Measurements from ENCODE around the gene PAK2.
"Not testable (repeated sequence)": the region's sequence is repeated elsewhere in the genome, so short reads cannot be mapped to it uniquely, and the experiment has no call there.

PAK2 gene

DNA sequence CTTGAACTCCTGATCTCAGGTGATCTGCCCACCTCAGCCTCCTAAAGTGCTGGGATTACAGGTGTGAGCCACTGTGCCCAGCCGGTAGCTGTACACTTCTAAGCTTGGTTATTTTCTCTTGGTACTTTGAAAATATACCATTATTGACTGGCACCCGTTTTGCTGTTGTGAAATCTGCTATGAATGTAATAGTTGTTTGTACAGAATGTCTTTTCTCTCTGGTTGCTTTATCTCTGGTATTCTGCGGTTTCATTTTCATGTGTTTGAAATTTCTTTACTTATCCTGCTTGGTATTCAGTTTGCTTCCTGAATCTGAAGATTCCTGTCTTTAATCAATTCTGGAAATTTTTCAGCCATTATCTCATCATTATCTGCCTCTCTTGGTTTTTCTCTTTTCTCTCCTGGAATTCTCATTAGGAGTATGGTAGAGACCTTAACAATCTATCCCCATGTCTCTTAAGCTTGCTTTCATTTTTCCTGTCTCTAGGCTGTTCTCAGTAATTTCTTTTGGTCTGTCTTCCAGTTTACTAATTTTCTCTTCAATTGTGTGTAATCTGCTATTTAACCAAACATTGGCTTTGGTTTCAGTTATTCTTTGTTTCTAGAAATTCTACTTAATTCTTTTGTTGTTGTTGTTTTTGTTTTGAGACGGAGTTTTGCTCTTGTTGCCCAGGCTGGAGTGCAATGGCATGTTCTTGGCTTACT lies 2.8 kb upstream of the PAK2 start:
- H3K4me3 ChIP-seq (ENCODE audit: low read depth, low read length) = no peak overlapping the region

DNA sequence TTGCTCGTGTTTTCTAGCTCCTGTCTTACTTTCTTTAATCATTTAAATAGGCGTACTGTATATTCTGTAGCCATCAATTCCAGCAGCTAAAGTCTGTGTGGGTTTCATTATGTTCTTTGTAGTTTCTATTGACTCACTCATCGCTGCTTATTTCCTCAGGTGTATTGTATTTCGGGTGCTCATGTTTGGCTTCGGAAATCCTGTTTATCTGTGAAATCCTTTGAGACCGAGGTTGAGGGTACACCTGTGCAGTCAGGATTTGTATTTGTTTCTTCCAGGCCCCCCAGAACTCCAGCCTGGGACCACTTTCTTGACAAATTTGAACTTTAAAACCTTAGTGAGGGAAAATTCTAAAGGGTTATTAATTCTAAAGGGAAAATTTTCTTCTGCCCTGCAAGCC lies 2.0 kb upstream of the PAK2 start:
- no peak overlapping the region for H3K4me3 ChIP-seq (ENCODE audit: low read depth, low read length)

DNA sequence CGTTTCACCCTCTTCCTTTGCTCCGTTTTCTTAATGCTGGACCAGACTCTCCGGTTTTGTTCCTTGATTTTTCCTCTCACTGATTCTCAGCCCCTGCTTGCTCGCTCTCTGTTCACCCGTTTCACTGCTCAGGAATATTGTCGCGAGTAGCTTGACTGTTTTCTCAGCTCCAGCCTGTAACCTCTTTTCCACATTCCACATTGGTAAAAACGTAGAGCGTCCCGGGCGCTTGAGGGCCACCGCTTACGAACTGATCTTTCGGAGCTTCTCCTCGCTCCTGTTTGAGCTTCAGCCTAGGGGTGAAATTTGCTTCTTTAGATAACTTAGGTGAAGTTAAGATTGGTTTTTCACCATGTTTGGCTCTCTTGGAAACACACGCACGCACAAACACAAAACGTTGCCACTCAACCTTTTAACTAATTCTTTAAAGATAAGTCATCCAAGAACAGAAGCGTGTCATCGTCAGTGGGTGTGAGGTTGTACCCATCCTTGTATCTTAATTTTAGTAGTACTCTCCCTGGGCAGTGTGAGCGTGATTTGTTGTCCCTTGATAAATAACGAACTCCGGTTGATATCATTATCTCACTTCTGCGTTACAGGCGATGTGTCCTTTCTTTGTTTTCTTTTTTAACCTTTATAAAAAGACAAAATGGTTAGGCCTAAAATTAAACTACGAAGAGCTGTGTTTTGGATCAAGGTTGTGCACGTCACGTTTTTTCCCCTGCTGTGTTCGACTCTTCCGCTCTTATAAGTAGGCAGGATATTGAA lies 1.0 kb downstream of the PAK2 start:
- peak overlapping the region; percentile 96 for H3K4me3 ChIP-seq (ENCODE audit: low read depth, low read length)

DNA sequence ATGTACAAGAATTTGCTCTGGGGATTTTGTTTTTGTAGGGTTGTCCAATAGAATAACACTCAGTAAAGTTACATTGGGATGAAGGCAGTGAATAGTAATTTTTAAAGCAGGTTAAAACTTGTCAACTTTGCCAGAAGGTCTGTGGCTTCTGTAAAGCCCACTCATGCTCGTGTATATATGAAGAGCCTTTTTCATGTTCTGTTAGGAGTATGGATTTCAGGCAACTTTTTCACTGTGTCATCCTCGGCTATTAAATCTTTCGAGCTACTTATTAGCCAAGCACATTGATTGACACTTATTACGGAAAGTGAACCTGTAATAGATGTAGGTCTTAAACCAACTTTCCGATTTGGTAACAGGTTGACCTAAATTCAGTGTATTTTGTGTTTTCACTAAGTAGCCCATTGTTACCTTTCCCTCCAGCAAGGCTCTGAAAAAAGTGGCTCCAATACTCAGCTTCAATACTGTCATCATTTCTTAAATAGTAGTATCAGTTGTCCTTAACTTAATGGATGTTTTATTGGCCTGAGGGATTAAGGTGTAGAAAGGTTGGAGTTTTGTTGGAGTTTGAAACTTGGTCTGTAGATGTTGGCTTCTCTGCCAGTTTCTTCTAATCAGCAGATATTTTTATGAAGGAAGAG lies 1.7 kb downstream of the PAK2 start:
- H3K4me3 ChIP-seq (ENCODE audit: low read depth, low read length) = peak overlapping the region; percentile 96

DNA sequence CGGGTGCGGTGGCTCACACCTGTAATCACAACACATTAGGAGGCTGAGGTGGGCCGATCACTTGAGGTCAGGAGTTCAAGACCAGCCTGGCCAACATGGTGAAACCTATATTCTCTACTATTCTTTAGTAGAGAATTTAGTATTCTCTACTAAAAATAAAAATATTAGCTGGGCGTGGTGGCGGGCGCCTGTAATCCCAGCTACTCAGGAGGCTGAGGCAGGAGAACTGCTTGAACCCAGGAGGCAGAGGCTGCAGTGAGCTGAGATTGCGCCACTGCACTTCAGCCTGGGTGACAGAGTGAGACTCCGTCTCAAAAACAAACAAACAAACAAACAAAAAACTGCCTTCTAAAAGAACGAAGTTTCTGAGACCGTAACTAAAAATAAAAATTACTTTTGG lies 3.9 kb downstream of the PAK2 start:
- not testable (repeated sequence) for H3K4me3 ChIP-seq (ENCODE audit: low read depth, low read length)

DNA sequence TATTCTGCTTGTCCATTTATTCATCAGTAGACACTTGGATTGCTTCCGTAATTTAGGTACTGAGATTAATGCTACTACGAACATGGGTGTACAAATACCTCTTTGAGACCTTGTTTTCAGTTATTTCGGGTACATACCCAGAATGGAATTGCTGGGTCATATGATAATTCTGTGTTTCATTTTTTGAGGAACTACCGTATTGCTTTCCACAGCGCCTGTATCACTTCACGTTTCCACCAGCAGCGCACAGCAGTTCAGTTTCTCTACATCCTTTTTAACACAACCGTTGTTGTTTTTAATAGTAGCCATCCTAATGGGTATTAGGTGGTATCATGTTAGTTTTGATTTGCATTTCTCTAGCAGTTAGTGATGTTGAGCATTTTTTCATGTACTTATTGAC lies 9.5 kb downstream of the PAK2 start:
- H3K4me3 ChIP-seq (ENCODE audit: low read depth, low read length) = no peak overlapping the region

DNA sequence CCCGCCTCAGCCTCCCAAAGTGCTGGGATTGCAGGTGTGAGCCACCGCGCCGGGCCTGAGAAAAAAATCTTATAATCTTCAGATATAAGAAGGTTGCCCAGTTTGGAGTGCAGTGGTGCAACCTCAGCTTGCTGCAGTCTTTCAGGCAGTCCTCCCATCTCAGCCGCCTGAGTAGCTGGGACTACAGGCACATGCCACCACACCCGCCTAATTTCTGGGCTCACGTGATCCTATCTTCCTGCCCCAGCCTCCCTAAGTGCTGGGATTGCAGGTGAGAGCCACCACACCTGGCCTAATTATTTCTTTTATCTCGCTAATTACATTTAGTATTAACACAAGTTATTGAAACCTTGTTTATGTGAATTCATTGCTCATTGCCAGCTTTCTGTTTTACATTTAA lies 13.5 kb downstream of the PAK2 start:
- H3K4me3 ChIP-seq (ENCODE audit: low read depth, low read length) = no peak overlapping the region

DNA sequence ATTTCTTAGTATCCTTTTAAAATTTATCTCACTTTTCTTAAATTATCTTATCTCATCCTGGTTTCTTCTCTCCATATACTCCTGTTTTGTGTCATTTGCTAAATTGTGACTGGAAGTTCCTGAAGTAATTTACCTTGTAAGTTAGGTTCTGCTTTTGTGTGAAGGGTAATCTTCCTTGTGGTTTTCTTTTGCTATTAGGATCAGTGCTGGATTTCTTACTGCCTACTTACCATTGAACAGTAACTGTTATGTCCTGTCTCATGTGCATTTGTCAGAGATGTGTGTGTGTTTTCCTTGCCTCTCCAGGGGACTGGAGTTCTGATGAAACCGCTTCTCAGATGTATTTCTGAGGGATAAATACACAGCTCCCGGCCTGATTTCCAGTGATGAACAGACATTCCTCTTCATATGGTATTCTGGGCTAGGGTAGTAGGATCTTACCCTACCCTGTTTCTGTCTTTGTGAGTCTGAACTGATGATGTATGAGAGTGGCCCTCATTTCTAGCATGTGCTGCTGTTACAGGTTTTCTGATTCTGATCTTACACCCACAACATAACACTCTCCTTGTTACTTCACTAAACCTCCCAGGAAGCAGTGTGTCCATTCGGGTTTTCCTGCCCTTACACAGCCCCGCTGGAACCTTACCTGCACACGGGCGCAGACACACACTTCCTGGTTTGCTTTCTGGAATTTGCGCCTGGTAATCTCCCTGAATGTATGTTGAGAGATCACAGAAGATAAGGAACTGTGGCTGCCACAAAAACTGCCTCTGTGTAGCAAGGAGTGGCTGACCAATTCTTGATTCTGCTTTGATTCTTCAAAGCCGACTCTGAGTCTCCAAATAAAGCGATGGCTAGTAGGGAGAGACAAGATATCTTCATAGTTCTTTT lies 14.7 kb downstream of the PAK2 start:
- no peak overlapping the region for H3K4me3 ChIP-seq (ENCODE audit: low read depth, low read length)

DNA sequence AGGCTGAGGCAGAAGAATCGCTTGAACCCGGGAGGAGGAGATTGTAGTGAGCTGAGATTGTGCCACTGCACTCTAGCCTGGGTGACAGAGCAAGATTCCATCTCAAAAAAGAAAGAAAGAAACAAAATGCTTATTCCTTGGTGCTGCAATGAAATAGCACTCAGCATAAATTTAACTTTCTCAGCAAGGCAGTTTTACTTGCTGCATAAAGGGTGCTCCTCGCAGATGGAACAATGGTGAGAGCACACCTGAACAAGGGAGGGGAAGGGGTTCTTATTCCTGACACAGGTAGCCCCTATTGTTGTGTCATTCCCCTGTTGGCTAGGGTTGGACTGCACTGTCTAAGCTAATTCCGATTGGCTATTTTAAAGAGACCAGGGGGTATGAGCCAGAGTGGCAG lies 17.1 kb downstream of the PAK2 start:
- H3K4me3 ChIP-seq (ENCODE audit: low read depth, low read length) = no peak overlapping the region

DNA sequence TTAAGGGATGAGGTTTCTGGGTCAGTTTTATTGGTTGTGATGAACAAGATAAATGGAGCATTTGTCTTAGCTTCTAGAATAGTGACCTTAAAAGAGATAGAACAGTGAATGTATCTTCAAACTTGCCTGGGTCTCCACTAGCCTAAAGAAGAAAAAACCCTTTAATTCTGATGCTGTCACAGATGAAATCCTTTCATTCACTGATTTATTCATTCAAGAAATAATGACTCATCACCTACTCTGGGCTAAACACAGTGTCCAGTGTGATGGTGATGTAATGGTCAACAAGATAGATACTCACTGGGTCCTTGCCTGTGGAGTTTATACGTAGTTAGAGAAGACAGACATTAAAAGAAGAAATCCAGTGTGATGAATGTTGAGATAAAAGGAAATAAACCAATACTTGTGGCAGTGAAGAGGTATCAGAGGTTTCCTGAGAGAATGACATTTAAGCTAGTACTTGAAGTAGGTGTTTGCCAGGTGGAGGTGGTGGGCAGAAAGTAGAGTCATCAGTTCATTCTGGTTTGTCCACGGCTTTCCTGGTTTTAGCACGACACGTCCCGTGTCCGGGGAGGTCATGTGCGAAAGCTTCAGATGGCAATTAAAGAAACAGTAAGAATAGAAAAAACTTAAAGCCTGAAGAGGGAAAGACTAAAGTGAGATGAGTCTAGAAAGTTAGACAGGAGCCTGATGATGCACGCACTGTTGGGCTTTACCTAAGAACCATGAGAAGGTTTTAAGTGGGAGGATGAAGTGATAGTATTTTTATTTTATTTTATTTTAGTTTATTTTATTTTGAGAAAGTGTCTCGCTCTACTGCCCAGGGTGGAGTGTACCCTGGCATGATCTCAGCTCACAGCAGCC lies 18.5 kb downstream of the PAK2 start:
- no peak overlapping the region for H3K4me3 ChIP-seq (ENCODE audit: low read depth, low read length)

DNA sequence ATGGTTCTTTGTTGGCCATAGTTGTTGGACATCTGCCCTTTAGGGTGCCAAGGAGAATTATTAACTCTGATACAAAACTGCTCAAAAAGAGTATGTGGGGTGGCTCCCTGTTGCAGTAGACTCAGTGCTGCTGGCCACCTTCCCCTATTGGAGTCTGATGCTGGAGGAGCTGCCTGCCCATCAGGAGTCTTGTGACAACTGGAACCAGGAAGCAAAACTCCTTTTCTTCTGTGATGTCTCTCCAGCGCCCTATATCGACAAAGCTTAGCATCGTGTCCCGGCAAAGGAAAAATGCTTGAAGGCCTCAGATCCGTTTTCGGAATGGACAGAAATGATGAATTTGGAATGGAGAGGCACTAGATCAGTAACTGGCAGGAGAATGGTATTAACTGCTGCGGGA lies 23.5 kb downstream of the PAK2 start:
- H3K4me3 ChIP-seq (ENCODE audit: low read depth, low read length) = no peak overlapping the region

DNA sequence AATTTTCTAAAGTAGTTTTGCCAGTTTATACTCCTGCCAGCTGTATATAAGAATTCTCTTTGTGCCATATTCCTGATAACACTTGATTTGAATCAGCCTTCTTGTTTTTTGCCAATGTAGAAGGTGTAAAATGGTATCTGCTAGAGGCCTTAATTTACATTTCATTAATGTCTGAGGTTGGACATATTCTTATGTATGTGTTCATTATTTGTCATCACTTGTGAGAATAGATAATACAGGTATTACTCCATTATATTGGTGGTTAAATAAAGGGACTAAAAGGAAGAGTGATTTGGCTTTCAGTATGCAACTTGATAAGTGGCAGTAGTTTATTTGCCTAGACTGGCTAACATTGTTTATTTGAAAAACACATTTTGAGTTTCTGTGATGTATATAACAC lies 25.8 kb downstream of the PAK2 start:
- no peak overlapping the region for H3K4me3 ChIP-seq (ENCODE audit: low read depth, low read length)

DNA sequence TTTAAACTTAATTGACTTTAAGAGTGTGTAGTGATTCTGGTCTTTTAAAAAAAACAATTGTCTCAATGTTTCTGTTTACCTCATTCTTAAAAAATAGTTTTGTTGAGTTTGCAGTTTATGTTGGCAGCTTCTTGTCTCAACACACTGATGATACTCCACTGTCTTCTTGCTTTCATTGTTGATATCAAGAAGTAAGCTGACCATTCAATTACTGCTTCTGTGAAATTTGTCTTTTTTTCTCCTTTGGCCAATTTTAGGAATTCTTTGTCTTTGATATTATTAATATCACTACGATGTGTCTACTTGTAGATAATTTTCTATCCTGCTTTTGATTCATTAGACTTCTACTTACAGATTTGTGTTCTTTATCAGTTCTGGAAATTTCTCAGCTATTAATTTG lies 31.4 kb downstream of the PAK2 start:
- H3K4me3 ChIP-seq (ENCODE audit: low read depth, low read length) = no peak overlapping the region

DNA sequence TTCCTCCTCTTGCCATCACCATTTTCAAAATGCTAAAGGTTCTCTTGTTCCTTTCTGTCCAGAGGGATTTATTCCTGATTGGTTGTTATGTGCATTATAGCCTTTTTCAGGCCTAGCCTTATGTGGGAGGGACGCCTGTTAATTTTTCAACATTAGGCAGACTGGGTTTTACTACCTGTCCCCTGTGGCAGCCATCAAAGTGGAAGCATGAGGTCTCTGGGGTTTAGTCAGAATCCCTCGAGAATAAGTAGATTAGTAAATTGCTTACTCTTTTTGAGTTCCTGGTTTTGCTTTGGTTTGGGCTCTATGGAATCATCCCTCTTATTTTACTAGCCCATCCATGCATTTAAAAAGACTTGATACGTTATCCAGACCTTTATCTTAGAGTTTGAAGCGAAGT lies 32.4 kb downstream of the PAK2 start:
- no peak overlapping the region for H3K4me3 ChIP-seq (ENCODE audit: low read depth, low read length)

DNA sequence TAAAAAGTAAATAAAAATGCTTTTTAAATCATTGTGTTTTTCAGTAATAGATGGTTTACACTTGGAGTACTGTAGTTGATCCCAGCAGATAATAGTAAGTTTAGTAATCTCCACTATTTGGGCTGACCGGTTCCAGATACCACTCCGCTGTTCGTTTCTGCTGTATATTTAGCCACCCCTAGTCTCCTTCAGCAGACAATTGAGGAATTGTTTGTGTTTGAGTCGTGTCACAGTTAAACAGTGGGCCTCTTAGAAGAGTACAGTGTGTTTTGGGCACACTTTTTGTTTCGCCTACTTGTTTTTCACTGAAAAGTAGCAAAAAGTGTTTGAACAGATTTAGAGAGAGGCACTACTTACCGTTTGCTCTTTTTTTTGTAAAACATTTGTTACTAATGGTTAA lies 33.2 kb downstream of the PAK2 start:
- no peak overlapping the region for H3K4me3 ChIP-seq (ENCODE audit: low read depth, low read length)

DNA sequence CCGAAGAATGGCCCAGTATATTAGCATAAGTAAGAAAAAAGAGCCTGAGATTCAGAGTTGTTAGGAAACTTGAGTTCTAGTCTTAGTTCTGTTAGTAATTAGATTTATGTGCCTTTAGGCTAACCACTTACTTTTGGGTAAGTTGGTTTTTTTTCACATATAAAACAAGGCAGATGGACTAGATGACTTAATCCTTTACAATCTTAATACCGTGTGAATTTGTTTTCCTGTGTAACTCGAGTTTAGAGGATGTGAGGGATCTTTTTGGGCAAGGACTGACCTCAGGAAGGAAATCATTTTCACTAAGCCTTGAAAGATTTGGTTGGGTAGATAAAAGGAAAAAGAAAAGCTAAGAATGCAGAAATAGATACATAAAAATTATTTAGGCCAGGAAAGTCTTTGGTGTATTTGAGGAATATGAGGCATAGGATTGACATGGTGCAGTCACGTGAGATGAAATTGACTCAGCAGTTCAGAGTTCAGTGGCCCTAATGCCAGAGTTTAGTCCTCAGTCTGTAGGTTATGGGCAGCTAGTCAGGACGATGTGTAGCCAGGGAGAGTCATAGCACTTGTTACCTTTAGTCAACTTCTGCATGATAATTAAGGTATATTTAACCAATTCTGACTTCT lies 34.6 kb downstream of the PAK2 start:
- no peak overlapping the region for H3K4me3 ChIP-seq (ENCODE audit: low read depth, low read length)

DNA sequence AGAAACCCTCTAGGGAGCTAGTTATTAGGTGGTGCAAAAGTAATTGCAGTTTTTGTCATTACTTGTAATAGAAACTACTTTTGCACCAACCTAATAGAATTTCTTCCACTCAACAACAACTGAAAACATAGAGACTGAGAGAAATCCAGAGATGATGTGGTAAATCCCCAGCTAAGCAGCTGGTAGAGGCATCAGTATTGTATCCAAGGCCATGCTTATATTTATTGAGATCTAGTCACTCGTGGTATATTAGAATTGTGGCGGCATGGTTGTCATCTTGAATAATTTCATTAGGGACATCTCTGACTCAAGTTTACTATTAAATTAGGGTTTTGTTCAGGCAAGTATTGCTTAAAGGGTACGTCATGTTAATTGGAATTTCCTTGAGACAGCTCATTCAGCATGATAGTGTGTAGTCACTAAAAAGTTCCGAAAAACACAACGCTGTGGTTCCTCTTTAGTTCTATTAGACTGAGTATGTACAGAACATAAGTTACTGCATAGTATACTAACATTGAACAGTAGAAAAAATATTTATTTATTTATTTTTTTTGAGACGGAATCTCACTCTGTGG lies 35.3 kb downstream of the PAK2 start:
- no peak overlapping the region for H3K4me3 ChIP-seq (ENCODE audit: low read depth, low read length)

DNA sequence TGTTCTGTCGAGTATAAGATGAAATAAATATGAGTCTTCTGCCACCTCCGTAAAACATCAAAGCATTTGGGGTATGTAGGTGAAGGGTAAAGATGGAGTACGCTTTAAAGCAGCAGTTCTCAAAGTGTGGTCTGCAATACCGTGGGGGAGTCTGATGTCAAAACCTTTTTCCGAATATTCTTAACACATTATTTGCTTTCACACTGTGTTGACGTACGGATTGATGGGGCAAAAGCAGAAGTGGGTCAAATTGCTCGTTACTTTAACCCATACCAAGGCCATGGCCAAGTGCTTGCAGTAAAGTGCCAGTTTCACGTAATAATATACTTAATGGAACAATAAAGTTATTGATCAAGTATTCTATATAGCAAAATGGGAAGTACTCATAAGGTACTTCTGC lies 36.3 kb downstream of the PAK2 start:
- H3K4me3 ChIP-seq (ENCODE audit: low read depth, low read length) = no peak overlapping the region

DNA sequence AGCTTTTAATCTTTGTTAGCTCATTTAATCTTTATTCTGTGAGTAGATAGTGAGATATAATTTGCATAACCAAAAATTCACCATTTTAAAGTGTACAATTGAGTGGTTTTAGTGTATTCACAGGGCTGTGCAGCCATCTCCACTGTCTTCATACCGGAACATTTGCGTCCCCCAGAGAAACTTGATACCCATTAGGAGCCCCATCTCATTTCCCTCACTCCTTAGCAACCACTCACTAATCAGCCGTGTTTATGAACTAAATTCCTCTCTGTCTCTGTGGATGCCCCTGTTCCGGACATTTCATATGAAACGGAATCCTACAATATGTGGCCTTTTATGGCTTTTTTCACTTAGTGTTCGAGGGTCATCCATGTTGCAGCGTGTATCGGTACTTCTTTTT lies 38.2 kb downstream of the PAK2 start:
- H3K4me3 ChIP-seq (ENCODE audit: low read depth, low read length) = no peak overlapping the region

DNA sequence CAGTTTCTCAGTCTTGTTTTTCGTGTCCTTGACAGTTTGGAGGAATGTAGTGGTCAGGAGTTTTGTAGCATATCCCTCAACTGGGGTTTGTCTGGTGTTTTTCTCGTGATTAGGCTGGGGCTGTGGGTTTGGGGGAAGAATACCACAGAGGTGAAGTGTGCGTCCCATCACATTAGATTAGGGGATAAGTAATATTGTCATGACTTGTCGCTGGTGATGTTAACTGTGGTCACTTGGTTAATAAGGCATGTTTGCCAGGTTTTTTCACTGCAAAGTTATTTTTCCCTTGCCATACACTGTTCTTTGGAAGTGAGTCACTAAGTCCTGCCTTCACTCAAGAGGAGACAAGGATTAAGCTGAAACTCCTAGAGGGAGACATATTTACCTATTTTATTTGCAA lies 39.1 kb downstream of the PAK2 start:
- no peak overlapping the region for H3K4me3 ChIP-seq (ENCODE audit: low read depth, low read length)

Data from iPS-11a (cell line).